SU-DHL-6 (cell line): ENCODE data around the gene LCNL1.

Experiments used
- H2AFZ ChIP-seq: fragments of 200-600 bp; sonication (generic); 2 replicates; pipeline ENCODE4 v1.6.1; 2014; ENCODE audit warnings: low read depth, mild to moderate bottlenecking, moderate library complexity, mixed read lengths, antibody characterized with exemption, low read length; ENCODE audit not compliant: severe bottlenecking
- H3F3A ChIP-seq: fragments of 200-600 bp; shearing (Covaris generic); 2 replicates; pipeline ENCODE4 v1.6.0; 2016; ENCODE audit warnings: antibody characterized with exemption, mild to moderate bottlenecking; ENCODE audit not compliant: insufficient read depth
- H3K27ac ChIP-seq: fragments of 200-600 bp; sonication (generic); 2 replicates; pipeline ENCODE4 v1.5.1; 2016; ENCODE audit warnings: low read depth, mild to moderate bottlenecking, low read length, moderate library complexity, mixed read lengths
- H3K27me3 ChIP-seq: fragments of 200-600 bp; sonication (generic), shearing (Covaris generic); 2 replicates; pipeline ENCODE4 v1.6.0; 2014; ENCODE audit warnings: mild to moderate bottlenecking, low read length
- H3K36me3 ChIP-seq: fragments of 200-600 bp; sonication (generic); 2 replicates; pipeline ENCODE4 v1.6.1; 2014; ENCODE audit warnings: mild to moderate bottlenecking, low read length, mixed read lengths
- H3K4me2 ChIP-seq: fragments of 300-600, 200-600 bp; shearing (Covaris generic), sonication (generic); 2 replicates; pipeline ENCODE4 v1.6.0; 2014; ENCODE audit warnings: low read length, low read depth, mild to moderate bottlenecking; ENCODE audit not compliant: poor library complexity, severe bottlenecking
- H3K4me3 ChIP-seq: fragments of 200-600 bp; sonication (generic); 2 replicates; pipeline ENCODE4 v1.5.1; 2014; ENCODE audit warnings: antibody characterized with exemption, low read length, mild to moderate bottlenecking, mixed read lengths; ENCODE audit not compliant: insufficient read depth, poor library complexity, severe bottlenecking
- H3K79me2 ChIP-seq: fragments of 200-600 bp; sonication (generic); 2 replicates; pipeline ENCODE4 v1.6.1; 2014; ENCODE audit warnings: mild to moderate bottlenecking, low read length, moderate library complexity; ENCODE audit not compliant: insufficient read depth
- H3K9ac ChIP-seq: fragments of 200-600 bp; sonication (generic); 2 replicates; pipeline ENCODE4 v1.7.0; 2014; ENCODE audit warnings: mild to moderate bottlenecking, low read length
- H3K9me2 ChIP-seq: fragments of 200-600 bp; sonication (generic); replicated peaks from 2 replicates; pipeline ENCODE4 v1.6.1; 2014; ENCODE audit warnings: low read length; ENCODE audit not compliant: insufficient read depth
- H3K9me3 ChIP-seq: fragments of 200-600 bp; sonication (generic); 2 replicates; pipeline ENCODE4 v1.6.1; 2014; ENCODE audit warnings: low read length, mixed read lengths; ENCODE audit not compliant: insufficient read depth
- H4K20me1 ChIP-seq: fragments of 200-600 bp; sonication (generic); 2 replicates; pipeline ENCODE4 v1.6.1; 2014; ENCODE audit warnings: low read depth, mild to moderate bottlenecking, antibody characterized with exemption, low read length, moderate library complexity, mixed read lengths
- EZH2phosphoT487 ChIP-seq: fragments of 200-600 bp; sonication (generic), shearing (Covaris generic); conservative IDR thresholded peaks from 2 replicates; pipeline ENCODE4 v1.6.1; 2018; ENCODE audit warnings: mild to moderate bottlenecking, antibody characterized with exemption, low read length, moderate library complexity, mixed read lengths
- TF ChIP-seq, protein P1 (sequence below): fragments of 200-600 bp; sonication (generic); IDR thresholded peaks from one replicate; pipeline ENCODE4 v1.5.1; 2017; ENCODE audit warnings: antibody characterized with exemption, mild to moderate bottlenecking, low read length, moderate library complexity; ENCODE audit not compliant: insufficient read depth, poor library complexity, severe bottlenecking

Gene LCNL1

DNA sequence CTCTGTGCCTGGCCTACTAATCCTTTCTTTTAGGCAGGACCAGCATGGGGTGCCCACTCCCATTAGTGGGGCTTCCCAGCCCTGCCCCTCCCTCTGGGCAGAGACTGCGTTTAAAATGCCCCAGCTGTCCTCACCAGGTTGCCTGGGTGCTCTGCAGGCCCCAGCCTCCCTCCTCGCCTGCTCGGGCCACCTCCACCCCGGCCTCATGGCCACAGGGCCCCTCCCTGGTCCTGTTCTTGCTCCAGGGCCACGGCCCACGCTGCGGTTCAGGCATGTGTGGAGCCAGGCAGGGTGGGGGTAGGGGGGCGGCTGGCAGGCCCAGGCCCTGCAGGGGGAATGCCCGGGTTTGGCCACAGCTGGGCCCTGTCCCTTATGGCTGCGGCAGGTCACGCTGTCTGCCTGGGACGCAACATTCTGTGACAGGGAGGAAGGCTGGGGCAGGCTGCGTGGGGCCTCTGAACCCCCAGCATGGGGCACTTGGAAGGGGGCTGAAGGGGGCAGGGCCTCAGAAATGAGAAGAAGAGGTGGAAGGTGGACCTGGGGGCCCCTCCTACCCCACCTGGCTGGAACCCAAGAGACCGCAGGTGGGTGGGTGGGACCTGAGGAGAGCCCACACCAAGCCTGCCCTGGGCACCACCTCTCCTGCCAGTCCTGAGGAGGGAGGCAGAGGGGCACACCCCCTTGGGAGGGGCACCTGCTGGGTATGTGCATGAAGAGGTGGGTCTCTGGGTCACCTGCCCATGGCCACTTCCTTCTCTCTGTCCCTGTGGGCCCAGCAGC is 31.1 kb upstream of the LCNL1 start, which contains the start of gene LCN12:
TSS of gene LCN12 (plus strand) at position 733 of the 780 bp plus-strand sequence. CDS start 55 bp downstream, outside the sequence.
- Histone ChIP-seq H3K36me3 (no peaks in the 10 kb centered on the region), H4K20me1 (no peaks in the 10 kb centered on the region), H3K9me3 (no peaks in the 10 kb centered on the region), H2AFZ (no peak within 1 kb of the TSS), H3K27ac (no peak within 1 kb of the TSS), H3K9me2 (no peaks in the 10 kb centered on the region), H3K27me3 (no peaks in the 10 kb centered on the region), H3K79me2 (no peaks in the 10 kb centered on the region), H3K9ac (no peak within 1 kb of the TSS), H3K4me3 (no peak within 1 kb of the TSS), H3K4me2 (no peak within 1 kb of the TSS), H3F3A (no peaks in the 10 kb centered on the region)
- TF ChIP-seq, protein P1, sequence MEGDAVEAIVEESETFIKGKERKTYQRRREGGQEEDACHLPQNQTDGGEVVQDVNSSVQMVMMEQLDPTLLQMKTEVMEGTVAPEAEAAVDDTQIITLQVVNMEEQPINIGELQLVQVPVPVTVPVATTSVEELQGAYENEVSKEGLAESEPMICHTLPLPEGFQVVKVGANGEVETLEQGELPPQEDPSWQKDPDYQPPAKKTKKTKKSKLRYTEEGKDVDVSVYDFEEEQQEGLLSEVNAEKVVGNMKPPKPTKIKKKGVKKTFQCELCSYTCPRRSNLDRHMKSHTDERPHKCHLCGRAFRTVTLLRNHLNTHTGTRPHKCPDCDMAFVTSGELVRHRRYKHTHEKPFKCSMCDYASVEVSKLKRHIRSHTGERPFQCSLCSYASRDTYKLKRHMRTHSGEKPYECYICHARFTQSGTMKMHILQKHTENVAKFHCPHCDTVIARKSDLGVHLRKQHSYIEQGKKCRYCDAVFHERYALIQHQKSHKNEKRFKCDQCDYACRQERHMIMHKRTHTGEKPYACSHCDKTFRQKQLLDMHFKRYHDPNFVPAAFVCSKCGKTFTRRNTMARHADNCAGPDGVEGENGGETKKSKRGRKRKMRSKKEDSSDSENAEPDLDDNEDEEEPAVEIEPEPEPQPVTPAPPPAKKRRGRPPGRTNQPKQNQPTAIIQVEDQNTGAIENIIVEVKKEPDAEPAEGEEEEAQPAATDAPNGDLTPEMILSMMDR, result no peak
- no peak for TF ChIP-seq EZH2phosphoT487

DNA sequence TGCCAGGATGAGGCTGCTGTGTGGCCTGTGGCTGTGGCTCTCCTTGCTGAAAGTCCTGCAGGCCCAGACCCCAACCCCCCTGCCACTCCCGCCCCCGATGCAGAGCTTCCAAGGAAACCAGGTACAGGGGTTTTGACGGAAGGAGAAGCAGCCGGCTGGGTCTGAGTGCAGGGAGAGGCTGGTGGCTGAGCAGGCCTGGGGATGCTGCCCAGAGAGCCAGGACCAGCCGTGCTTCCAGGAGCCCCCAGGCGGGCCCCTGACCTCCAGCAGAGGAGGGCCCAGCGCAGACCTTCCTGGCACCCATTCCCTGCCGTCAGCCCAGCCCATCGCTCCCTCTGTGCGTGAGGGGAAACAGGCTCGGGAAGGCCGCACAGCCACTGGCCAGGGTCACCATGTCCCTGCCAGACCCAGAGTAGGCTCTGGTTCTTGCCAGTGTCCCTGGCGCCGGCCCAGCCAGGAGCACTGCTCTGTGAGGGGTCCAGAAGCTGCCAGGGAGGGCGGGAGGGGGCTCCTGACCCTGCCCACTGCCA is 30.4 kb upstream of the LCNL1 start:
- no peak overlapping the region for H3K9ac ChIP-seq
- no peaks in the 10 kb centered on the region for H3K79me2 ChIP-seq
- no peak overlapping the region for H3K27ac ChIP-seq
- no peak for TF ChIP-seq EZH2phosphoT487
- TF ChIP-seq, protein P1, result no peak
- H3K9me3 ChIP-seq, result no peaks in the 10 kb centered on the region
- H3F3A ChIP-seq, result no peaks in the 10 kb centered on the region
- no peaks in the 10 kb centered on the region for H3K9me2 ChIP-seq
- H3K4me3 ChIP-seq, result no peak overlapping the region
- H2AFZ ChIP-seq, result no peak overlapping the region
- no peak overlapping the region for H3K4me2 ChIP-seq
- H4K20me1 ChIP-seq, result no peaks in the 10 kb centered on the region
- no peaks in the 10 kb centered on the region for H3K27me3 ChIP-seq
- H3K36me3 ChIP-seq, result no peaks in the 10 kb centered on the region

DNA sequence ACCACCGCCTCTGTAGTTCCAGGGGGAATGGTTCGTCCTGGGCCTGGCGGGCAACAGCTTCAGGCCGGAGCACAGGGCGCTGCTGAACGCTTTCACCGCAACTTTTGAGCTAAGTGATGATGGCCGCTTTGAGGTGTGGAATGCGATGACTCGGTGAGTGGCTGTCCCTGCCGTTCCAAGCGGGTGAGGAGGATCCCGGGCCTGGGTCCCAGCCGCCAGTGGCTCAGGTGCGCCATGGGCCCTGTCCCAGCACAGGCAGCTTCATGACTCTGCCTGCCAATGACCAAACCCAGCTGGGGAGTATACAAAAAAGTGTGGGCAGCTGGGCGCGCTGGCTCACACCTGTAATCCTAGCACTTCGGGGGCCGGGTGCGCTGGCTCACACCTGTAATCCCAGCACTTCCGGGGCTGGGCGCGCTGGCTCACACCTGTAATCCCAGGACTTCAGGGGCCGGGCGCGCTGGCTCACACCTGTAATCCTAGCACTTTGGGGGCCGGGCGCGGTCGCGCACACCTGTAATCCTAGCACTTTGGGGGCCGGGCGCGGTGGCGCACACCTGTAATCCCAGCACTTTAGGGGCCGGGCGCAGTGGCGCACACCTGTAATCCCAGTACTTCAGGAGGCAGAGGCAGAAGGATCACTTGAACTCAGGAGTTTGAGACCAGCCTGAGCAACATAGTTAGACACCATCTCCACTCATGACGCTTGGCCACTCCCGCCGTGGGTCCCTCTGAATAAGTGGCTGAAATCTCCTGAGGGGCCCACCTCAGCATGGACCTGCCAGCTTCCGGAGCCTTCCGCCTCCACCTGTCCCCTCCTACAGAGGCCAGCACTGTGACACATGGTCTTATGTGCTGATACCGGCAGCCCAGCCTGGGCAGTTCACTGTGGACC is 29.7 kb upstream of the LCNL1 start:
- H3K9me2 ChIP-seq, result no peaks in the 10 kb centered on the region
- H3F3A ChIP-seq, result no peaks in the 10 kb centered on the region
- no peaks in the 10 kb centered on the region for H4K20me1 ChIP-seq
- H2AFZ ChIP-seq, result no peak overlapping the region
- H3K9ac ChIP-seq, result no peak overlapping the region
- H3K79me2 ChIP-seq, result no peaks in the 10 kb centered on the region
- H3K9me3 ChIP-seq, result no peaks in the 10 kb centered on the region
- no peak for TF ChIP-seq EZH2phosphoT487
- TF ChIP-seq, protein P1, result no peak
- H3K36me3 ChIP-seq, result no peaks in the 10 kb centered on the region
- H3K27ac ChIP-seq, result no peak overlapping the region
- H3K27me3 ChIP-seq, result no peaks in the 10 kb centered on the region
- no peak overlapping the region for H3K4me3 ChIP-seq
- H3K4me2 ChIP-seq, result no peak overlapping the region
